Stimulated activated CD4-positive, alpha-beta T cell treated with anti-CD3 and anti-CD28 coated beads, TNF-alpha, amount 100 ng/mL, for 48 hours (primary cell): ENCODE measurements around the gene UNC13A.
"Not testable (repeated sequence)": the region's sequence is repeated elsewhere in the genome, so short reads cannot be mapped to it uniquely, and the experiment has no call there.

ENCODE experiments used
- DNase-seq, 3 donors: peaks; one replicate each; pipeline ENCODE4 v3.0.0-alpha.2; 2020; ENCODE audit warnings: low read depth in 3 of 3

Gene UNC13A

DNA sequence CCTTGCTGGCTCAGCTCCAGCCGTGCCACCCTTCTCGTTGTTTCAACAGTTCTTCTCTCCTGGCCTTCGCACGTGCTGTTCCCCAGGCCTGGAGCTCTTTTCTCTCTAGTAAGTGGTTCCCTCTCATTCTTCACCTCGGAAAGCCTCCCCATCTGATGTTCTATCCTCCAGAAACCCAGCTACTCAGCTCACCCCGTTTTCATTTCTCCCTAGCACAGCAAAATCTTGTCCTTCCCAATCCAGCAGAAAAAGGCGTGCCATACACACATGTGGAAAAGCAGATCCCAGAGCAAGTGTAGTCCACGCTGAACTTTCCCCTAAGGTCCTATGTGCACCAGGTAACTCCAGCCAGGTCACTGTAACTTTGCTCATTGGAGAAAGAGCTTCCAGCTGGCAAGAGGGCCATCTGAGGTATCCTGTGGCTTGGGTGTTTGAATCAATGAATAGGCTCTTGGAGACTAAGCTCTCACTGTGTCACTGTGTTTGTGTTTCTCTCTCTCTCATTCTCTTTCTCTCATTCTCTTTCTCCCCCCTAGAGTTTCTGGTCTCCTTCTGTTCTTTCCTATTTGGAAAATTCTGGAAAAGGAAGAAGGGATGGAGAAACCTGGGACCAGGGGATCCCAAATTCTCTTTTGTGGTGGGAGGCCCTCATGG is 83.7 kb downstream of the UNC13A start:
- DNase-seq: no peak

DNA sequence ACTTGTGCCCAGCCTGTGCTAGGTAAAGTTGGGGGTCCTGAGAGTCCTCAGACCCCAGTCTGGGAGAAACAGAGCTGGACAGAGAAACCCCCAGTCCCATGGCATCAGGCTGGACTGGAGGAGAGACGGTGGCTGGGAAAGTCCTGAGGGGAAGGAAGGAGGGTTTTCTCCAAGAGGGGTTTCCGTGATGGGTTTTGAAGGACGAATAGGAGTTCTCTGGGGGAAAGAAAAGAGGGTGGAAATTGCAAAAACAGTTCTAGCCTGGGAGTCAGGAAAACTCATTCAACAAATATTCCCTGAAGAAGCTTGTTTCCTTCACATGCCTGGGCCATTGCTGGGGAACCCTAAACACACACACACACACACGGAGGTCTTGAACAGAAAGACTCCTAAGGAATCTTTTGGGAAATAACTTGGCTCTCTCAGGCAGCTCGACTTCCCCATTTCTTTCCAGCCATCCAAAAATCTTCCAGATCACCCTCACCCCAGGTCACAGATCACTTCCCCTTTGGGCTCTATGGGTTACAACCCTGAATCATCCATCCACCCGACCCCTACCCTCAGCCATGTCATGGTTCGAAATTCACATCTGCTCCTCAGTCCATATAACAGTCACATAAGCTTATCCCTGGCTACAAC is 85.2 kb downstream of the UNC13A start:
- DNase-seq: no peak

DNA sequence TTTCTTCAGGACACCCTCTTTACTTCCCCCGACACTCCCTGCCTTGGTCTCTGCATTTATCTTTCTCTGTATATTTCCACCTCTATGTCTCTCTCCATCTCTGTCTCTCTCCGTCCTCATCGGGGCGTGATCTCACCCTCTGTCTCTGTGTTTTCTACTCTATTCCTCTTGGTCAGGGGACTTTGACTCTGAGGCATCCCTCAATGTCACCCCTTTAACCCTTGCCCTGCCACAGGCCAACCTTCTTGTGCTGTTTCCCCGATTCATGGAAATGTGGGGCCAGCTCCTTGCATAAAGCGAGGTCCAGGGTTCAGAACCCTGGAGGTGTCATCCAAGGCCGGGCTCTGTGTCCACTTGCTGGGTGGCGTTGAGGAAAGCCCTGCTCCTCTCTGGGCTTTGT is 85.9 kb downstream of the UNC13A start:
- DNase-seq: no peak

DNA sequence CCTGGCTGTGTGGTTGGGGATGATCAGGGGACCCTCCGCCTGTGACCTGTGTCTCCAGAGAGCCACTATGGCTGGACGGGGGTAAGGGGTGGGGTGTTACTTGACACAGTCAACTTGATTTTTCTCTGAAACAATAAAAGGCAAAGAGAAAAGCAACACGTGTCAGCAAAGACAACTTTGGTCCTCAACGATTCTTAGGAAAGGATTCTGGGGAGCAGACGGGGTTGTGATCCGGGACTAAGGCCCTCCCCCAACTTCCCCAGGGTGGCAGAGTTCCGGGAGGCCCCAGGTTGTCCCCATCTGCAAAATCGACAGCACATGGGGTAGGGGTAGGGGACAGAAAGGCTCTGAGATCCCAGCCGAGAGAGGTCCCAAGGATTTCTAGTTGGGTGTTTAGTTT is 86.5 kb downstream of the UNC13A start:
- DNase-seq: no peak

- DNase-seq: no peak
Observed at GRCh38 chr19:17599780-17600179, 88.4 kb downstream of the UNC13A start.

- DNase-seq: no peak
Observed at GRCh38 chr19:17598953-17599352, 89.2 kb downstream of the UNC13A start.

- DNase-seq: not testable (repeated sequence)
Observed at GRCh38 chr19:17598063-17598462, 90.1 kb downstream of the UNC13A start.

- not testable (repeated sequence) for DNase-seq
Observed at GRCh38 chr19:17594296-17594695, 93.9 kb downstream of the UNC13A start.

GRCh38 chr19:17590866-17591265 is 97.3 kb downstream of the UNC13A start:
- DNase-seq: no peak

- not testable (repeated sequence) for DNase-seq
Observed at GRCh38 chr19:17585395-17585794, 102.8 kb downstream of the UNC13A start.

DNA sequence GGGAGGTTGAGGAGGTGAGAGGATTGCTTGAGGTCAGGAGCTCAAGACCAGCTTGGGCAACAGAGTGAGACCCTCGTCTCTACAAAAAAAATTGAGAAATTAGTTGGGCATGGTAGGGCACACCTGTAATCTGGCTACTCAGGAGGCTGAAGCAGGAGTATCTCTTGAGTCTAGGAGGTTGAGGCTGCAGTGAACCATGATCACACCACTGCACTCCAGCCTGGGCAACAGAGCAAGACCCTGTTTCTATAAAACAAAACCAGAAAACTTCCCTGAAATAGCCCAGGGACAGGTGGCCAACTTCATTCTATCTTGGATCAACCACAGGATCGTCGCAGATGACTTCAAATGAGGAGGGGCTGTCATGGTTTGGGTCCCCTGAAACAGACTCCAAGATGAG is 104.0 kb downstream of the UNC13A start:
- no peak for DNase-seq

GRCh38 chr19:17582613-17583012 is 105.5 kb downstream of the UNC13A start:
- DNase-seq: no peak

GRCh38 chr19:17581211-17581874 is 106.8 kb downstream of the UNC13A start:
- no peak for DNase-seq

DNA sequence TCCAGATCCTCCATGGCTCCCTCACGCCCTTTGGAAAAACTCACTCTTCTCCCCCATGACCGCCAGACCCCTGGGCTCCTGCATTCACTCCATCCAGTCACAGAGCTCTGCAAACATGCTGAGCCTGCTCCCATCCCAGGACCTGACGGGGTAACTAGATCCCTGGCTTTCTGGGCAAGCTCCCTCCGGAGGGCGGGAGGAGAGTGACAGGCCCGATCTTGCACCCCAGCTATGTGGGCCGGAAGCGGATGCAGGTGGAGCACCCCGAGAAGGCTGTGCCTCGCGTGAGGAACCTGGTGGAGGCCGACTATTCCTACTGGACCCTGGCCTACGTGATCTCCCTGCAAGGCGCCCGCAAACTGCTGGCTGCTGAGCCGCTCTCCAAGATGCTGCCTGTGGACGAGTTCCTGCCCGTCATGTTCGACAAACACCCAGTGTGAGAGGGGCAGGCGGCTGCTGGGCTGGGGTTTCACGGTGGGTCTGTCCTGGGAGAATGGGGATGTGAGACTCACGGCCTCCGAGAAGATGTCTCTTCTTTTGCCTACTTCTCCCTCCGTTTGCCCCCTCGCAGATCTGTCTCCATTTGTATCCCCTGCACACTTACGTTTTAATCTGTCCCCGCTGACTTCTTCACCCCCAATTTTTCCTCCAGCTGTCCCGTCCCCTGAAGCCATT is 107.5 kb downstream of the UNC13A start:
- DNase-seq: no peak

DNA sequence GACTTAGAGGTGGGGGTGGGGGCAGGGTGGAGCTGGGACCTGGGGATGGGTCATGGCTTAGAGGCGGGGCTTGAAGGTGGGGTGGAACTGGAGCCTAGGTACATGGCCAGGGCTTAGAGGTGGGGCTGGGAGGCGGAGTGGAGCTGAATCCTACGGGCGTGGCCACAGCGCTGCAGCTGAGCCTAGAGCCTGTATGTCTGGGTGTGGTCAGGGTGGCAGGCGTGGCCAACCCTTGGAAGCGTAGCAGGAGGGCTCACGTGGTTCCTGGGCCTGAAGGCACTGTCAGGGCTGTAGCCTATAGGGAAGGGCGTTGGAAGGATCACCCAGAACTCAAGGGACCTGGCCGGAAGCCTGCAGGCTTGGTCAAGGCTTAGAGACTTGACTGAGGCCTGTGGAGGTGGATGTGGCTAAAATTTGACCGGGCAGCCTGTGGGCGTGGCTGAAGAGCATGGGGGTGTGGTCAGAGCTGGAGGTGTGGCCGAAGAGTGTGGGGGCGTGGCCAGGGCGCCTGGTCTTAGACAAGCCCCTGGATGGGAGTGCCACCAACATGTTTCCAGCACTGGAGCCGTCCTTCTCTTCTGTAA is 108.4 kb downstream of the UNC13A start:
- DNase-seq: peak in 1 of 3 donors; percentile 32

DNA sequence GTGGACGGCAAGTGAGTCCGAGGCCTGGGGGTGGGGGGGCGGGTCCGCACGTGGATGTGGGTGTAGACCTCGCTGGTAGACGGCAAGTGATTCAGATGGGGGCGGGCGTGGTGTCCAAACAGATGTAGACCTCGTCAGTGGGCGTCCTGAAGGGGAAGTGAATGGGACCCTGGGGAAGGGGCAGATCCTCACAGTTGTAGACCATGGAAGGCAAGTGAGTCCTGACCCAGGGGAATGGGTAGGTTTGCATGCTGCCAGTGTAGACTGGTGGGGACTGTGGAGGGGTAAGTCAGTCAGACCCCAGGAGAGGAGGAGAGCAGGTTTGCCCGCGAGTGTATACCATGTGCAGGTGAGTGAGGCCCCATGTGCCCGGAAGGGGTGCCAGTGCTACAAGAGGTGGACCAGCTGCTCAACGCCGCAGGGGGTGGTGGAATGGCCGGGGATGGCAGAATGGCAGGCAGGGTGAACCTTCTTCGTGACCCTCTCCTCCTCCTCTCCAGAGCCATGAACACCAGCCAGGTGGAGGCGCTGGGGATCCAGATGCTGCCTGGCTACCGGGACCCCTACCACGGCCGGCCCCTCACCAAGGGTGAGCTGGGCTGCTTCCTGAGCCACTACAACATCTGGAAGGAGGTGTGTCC is 110.6 kb downstream of the UNC13A start:
- DNase-seq: no peak

DNA sequence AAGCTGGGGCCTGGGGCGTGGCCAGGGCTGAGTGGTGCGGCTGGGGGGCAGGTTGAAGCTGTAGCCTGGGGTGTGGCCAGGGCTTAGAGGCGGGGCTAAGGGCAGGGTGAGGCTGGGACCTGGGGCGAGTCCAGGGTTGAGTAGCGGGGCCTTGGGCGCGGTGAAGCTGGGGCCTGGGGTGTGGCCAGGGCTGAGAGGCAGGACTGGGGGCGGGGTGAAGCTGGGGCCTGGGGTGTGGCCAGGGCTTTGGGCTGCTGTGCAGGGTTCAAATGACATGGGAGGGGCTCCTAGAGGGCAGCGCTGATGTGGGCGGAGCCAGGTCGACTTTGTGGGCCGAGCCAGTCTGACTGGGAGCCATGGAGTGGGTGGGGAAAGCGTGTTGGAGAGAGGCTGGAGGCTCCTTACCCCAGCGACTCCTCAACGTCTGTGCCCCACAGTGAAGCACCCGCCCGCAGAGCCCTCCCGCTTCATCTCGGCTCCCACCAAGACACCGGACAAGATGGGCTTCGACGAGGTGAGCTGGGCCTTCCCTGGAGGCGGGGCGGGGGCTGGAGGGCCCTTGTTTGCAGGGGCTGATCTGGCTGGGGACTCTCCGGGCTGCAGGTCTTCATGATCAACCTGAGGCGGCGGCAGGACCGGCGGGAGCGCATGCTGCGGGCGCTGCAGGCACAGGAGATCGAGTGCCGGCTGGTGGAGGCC is 111.2 kb downstream of the UNC13A start:
- peak in 1 of 3 donors; percentile 40 for DNase-seq

GRCh38 chr19:17575871-17576757 is 112.0 kb downstream of the UNC13A start:
- DNase-seq: no peak

DNA sequence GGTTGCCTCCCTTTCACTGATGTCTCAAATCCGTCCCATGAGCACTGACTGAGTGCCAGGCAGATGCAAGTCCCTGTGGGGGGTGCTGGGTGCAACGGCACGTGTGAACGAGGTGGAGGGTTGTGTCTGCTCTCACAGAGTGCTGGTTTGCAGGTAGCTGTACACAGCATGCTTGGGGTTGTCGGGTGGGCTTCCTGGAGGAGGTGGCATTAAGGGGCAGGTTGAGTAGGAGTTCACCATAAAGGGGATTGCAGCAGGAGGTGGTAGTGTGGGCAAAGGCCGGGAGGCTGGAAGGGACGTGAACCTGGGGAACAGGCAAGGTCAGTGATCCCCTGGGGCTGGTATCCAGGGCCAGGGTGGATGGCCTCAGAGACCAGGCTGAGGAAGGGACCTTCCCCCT is 115.5 kb downstream of the UNC13A start:
- DNase-seq: no peak

DNA sequence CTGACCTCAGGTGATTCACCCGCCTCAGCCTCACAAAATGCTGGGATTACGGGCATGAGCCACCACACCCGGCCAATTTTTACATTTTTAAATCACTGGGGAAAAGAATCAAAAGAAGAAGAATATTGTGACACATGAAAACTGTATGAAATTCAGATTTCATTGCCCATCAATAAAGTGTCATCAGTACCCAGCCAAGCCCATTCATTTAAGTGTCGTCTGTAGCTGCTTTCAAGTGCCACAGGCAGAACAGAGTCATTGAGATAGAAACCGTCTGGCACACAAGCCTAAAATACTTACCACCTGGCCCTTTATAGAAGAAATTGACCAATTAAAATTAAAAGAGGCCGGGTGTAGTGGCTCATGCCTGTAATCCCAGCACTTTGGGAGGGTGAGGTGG is 117.4 kb downstream of the UNC13A start:
- DNase-seq: no peak
